A549 (cell line): Measurements from ENCODE around the gene ESPNL.

Experiments used
- CEBPB ChIP-seq, 2 experiments: fragments of >200 bp in 1 of 2; sonication (Bioruptor Twin) in 1 of 2; formaldehyde crosslinking in 1 of 2; IDR thresholded peaks; 2 replicates each; pipeline ENCODE4 v1.6.1; 2012 to 2016
- CHD2 ChIP-seq: fragments of 150-350 bp; IDR thresholded peaks from 2 replicates; pipeline ENCODE4 v1.6.1; 2014; ENCODE audit warnings: low read length; ENCODE audit not compliant: partially characterized antibody
- CTCF ChIP-seq: fragments of >200 bp; sonication (Bioruptor Twin); formaldehyde crosslinking; IDR thresholded peaks from 3 replicates; pipeline ENCODE4 v1.5.1; 2016
- EP300 ChIP-seq, 2 experiments: fragments of >200 bp; sonication (Bioruptor Twin); formaldehyde crosslinking; IDR thresholded peaks; 2 replicates in 1 of 2; 3 replicates in 1 of 2; pipeline ENCODE4 v1.6.1; 2016 to 2017
- MAFK ChIP-seq: fragments of 450-650 bp; IDR thresholded peaks from 2 replicates; pipeline ENCODE4 v1.6.1; 2014; ENCODE audit not compliant: partially characterized antibody
- MYC ChIP-seq: IDR thresholded peaks from 2 replicates; pipeline ENCODE4 v1.6.1; 2012; ENCODE audit warnings: mild to moderate bottlenecking, inconsistent platforms, low read length, improper control_type of control experiment, borderline replicate concordance
- POLR2A ChIP-seq: IDR thresholded peaks from 2 replicates; pipeline ENCODE4 v1.6.1; 2012; ENCODE audit warnings: mild to moderate bottlenecking, low read length
- RAD21 ChIP-seq, 2 experiments: fragments of >200 bp in 1 of 2; sonication (Bioruptor Twin) in 1 of 2; formaldehyde crosslinking in 1 of 2; IDR thresholded peaks in 1 of 2; conservative IDR thresholded peaks in 1 of 2; 2 replicates in 1 of 2; 3 replicates in 1 of 2; pipeline ENCODE4 v1.6.1; 2012 to 2018; ENCODE audit warnings: inconsistent platforms in 1 of 2
- REST ChIP-seq: fragments of 200-600 bp; sonication (generic); IDR thresholded peaks from 2 replicates; pipeline ENCODE4 v1.6.1; 2016; ENCODE audit warnings: antibody characterized with exemption, mild to moderate bottlenecking, moderate library complexity
- RFX5 ChIP-seq: fragments of 450-650 bp; IDR thresholded peaks from 2 replicates; pipeline ENCODE4 v1.7.1; 2014; ENCODE audit warnings: antibody characterized with exemption, mild to moderate bottlenecking, moderate library complexity
- SMC3 ChIP-seq: fragments of >200 bp; sonication (Bioruptor Twin); formaldehyde crosslinking; IDR thresholded peaks from 3 replicates; pipeline ENCODE4 v1.6.1; 2018; ENCODE audit warnings: inconsistent platforms
- SREBF2 ChIP-seq: fragments of 450-650 bp; IDR thresholded peaks from 2 replicates; pipeline ENCODE4 v1.6.1; 2014; ENCODE audit warnings: mild to moderate bottlenecking, moderate library complexity
- ZSCAN20 ChIP-seq: fragments of 250-450 bp; sonication (Bioruptor Pico); IDR thresholded peaks from 2 replicates; pipeline ENCODE4 v1.8.0; 2022; ENCODE audit warnings: mild to moderate bottlenecking, moderate library complexity
- TF ChIP-seq, protein P1 (sequence below): fragments of 450-650 bp; IDR thresholded peaks from 2 replicates; pipeline ENCODE4 v1.6.1; 2014; ENCODE audit warnings: antibody characterized with exemption

GRCh38 chr2:238140040-238140439, 39.9 kb downstream of the ESPNL start:
- TF ChIP-seq SMC3 (no peak), CTCF (no peak), MYC (no peak), RAD21 (conservative IDR thresholded peaks at IDR 0.05 in 1 of 2, IDR thresholded peaks at IDR 0.05 in 1 of 2) (no peak), CHD2 (no peak), POLR2A (no peak), CEBPB (IDR thresholded peaks at IDR 0.05) (no peak), RFX5 (no peak), SREBF2 (no peak), MAFK (no peak), REST (no peak), ZSCAN20 (CRISPR knock-in tag) (no peak), EP300 (IDR thresholded peaks at IDR 0.05) (no peak)
- TF ChIP-seq, protein P1, sequence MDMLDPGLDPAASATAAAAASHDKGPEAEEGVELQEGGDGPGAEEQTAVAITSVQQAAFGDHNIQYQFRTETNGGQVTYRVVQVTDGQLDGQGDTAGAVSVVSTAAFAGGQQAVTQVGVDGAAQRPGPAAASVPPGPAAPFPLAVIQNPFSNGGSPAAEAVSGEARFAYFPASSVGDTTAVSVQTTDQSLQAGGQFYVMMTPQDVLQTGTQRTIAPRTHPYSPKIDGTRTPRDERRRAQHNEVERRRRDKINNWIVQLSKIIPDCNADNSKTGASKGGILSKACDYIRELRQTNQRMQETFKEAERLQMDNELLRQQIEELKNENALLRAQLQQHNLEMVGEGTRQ = no peak
